GM18517 (cell line): ENCODE data around the gene PRAC1.

Source experiments
- ATAC-seq: cut with Tn5 transposase; IDR thresholded peaks from one replicate; pipeline ENCODE4 v1.9.1; 2021; ENCODE audit warnings: mild to moderate bottlenecking, moderate library complexity; ENCODE audit not compliant: unreplicated experiment

Gene PRAC1

DNA sequence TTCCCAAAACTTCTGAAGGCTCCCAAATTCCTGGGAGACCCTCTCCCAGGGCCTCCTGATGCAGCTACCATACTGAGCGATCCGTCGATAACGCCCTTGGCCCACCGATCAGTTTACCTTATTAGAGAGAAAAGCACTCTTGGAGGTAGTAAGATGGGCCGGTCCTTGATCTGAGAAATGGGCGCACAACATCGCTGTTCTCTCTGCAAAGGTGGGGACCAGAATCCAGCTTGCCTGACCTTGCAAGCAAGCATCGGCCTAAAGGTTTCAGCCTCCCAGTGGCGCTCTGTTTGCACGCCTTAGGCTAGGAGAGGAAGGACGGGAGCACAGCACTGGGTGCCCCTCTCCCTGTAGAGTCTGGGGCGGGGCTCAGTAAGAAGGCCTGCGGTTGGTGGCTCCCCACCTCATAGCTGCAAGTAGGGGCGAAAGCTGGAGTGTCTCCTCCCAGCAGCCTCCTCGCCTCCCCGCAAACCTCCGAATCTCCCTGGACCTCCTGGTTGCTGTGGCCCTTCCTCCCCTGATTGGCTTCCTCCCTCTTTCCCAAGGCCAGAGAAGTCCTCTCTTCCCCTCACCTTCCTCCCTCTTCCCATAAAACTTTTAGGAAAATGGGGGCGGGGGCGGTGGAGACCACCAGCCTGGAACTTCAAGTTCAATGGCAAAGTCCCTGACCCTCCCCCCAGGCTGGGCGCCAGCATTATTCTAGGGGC, at the start of gene PRAC1:
Gene PRAC1, minus strand, starts transcription at position 318 of the 707 bp plus-strand sequence. Its CDS starts 126 bp downstream, at position 192.
- ATAC-seq: no peak

DNA sequence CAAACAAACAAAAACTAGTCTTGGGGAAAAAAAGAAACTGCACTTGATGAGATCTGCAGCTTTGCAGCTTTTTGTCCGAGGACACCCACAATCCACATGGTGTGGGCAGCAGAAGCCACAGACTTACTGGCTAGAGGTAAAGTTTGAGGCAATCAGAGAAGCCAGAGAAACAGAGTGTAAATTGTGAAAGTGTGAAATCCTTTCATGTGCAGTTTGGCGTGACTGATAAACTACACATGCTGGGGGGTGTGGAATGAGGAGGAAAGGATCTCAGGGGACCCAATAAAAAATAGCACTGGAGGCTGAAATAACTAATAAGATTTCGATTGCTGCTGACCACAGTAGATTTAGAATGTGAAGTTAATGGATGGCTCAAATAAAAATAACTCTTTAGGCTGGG, 48.6 kb upstream of the PRAC1 start:
- ATAC-seq: no peak

DNA sequence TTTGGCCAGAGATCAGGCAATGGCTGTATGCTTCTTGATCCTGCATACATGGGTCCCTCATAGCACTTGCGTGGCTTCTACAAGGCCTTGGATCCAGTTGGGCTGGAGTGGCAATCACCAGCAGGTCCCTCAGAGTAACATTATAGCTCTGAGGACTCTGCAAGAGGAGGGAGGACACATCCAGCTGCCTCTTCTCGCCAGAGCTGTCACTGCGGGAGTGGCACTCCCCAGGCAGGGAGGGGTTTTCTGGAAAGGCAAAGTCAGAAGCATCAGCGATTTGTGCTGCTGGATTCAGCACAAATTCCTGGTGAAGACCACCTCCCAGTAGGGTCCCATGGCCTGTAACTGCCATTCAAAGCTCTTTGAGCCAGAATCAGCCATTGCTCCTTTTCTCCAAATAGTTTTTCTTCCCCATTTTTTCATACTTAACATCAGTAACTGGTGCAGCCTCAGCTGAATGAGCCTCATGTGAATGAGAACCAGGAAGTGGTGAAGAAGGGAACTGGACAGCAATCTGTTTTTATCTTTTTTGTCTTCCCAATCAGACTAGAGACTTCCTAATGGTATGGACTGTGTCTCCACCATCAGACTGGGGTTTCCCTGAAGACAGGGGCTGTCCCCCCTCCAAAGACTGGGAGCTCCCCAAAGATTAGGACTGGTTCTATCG, 46.8 kb upstream of the PRAC1 start:
- ATAC-seq: no peak

DNA sequence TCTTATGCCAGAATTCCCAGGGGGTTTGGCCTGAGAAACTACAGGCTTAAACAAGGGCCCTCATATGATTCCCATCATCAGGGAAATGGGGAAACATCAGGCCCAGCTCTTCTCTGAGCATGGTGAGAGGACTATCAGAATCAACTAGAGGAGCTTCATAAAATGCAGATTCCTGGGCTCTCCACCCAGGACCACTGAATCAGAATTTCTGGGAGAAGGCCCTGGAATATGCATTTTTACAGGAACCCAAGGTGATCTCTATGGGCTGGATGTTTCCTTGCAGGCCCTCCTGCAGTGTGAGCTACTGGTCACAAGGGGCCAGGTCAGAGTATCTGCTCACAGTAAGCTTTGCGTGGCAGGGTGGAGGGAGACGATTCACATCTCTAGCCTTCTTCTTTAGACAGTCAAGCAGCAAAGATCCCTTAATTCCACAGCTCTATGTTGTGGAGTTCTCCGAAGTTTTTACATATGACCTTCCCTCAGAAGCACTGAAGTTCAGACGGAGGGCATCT, 45.0 kb upstream of the PRAC1 start:
- ATAC-seq: no peak

DNA sequence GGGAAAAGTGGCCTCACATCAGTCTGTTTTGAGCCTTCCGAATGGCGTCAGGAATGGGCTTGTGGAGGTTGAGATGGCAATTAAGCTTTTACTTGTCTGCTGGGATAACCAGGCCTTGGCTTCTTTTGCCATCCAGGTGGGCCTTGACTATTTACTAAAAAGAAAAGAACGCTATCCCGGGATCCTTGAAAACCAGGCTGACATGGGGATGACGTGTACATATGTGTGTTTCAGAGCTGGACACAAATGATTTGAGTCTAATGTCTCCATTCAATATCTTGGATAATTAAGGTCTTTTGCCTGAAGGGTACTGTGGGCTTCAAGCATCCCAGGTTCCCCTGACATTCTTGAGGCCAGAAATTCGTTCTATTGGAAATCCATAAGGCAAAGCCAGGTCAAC, 38.8 kb upstream of the PRAC1 start:
- ATAC-seq: no peak

DNA sequence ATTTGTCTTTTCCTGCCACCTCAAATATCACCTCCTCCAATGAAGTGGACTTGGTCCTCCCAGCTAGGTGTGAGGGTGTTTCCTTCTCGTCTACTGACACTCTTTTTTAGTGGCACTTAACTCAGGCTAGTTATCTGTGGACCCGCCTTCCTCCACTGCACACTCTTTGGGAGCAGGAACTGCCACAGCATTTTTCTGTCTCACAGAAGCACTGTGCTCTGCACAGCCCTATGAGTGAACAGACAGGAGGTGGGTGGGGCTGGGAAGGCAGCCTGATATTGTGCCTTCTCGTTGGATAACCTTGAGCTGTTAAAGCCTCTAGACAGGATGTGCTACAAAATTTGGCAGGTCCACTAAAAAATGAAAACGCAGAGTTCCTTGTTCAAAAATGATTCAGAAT, 38.1 kb upstream of the PRAC1 start:
- no peak for ATAC-seq

DNA sequence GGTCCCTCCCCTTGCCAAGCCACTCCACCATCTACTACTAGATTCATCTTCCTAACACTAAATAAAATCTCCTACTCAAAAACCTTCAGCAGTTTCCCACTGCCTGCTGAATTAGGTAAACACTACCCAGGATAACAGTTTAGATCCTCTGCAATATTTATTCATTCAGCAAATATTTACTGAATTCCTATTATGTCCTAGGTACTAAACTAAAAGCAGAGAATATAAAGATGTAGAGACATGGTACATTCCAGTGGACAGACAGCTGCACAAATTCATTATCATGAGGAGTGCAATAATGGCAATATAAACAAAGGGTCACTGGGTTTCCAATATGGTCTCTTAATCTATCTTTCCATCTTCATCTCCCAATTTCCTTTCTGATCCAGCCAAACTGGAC, 37.0 kb upstream of the PRAC1 start:
- ATAC-seq: no peak

DNA sequence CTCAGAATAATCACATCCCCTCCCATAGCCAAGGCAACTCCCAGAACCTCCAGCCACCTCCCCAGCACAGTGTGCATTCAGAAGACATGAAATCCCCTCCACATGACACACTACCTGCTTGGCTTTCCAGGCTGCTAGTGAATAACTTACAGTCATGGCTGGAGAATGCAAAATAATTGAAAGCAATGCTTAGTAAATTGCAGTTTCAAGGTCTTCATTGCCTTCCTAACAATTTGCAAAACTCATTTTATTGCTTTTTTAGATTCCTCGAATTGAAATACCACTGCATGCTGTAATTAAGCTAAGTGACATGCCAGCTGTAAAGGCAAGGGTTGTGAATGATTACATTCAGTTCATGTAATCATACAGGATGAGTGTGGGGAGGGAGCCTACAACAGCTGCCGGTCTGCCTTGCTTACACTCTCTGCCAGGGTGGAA, 35.2 kb upstream of the PRAC1 start:
- no peak for ATAC-seq

DNA sequence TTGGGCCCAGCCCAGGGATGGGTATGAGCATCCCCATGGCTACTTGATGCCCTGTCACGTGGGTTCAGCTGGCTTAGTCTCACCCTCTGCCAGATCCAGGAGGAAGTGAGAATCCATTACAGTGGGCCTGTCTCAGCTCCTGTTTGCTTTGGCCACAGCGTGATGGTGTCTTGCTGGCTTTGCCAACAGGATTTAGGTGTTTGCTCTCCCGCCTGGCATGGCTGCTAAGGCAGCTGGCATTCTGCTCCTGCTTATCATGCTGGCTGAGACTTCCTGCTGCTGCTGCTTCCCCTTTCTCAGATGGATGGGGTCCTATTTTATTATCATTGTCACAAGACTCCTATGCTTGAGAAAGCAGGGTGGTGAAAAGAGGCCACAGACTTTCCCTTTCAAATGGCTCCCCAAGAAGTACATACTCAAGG, 34.5 kb upstream of the PRAC1 start:
- ATAC-seq: no peak

DNA sequence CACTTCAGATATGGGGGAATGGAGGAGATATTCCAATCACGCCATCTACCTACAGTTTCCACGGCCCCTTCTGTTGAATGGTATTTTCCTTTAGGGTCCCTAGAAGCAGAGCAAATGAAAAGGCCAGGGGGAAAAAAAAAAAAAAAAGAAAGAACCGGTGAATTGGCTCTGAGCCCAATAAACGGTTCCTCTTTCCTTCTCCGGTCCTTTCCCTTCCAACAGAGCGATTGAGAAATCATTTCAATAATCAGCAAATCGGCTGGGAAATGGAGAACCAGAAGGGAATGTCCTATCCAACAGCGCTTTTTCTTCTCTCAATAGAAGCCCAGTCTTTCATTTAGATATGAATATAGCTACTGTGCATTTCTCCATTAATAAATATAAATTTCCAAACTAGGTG, 33.0 kb upstream of the PRAC1 start:
- no peak for ATAC-seq

DNA sequence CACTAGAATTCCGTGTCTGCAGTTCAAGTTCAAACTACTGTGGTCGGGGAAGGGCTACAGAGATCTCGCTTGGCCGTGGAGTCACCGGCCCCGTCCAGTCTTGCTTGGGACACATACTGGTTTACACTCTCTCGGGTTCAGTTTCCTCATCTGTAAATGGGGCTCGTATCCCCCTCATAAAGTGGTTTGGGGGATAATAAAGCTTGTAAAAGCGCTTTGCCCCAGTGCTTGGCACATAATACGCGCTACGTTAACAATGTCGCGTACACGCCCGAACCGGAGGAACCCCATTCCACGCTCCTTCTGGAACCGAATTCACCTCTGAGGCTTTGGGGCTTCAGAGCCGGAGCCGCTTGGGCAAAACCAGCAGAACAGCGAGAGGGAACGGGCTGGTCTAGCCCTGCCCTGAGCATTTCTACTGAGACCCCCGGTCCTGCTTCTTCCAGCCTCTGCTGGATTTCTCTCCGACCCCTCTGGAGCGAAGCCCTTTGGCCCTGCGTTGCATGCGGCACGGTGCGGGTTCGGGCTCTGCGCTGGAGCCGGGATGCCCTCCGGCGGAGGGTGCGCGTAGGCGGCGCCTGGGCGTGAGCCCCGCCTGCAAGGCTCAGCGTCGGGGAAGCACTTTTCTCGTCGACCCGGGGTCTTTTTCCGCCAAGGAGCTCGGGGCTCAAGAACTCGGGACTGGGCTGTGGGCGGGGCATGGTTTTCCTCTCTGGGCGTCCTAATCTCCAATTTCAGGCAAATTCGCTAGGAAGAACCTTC, 32.4 kb upstream of the PRAC1 start:
- ATAC-seq: no peak

DNA sequence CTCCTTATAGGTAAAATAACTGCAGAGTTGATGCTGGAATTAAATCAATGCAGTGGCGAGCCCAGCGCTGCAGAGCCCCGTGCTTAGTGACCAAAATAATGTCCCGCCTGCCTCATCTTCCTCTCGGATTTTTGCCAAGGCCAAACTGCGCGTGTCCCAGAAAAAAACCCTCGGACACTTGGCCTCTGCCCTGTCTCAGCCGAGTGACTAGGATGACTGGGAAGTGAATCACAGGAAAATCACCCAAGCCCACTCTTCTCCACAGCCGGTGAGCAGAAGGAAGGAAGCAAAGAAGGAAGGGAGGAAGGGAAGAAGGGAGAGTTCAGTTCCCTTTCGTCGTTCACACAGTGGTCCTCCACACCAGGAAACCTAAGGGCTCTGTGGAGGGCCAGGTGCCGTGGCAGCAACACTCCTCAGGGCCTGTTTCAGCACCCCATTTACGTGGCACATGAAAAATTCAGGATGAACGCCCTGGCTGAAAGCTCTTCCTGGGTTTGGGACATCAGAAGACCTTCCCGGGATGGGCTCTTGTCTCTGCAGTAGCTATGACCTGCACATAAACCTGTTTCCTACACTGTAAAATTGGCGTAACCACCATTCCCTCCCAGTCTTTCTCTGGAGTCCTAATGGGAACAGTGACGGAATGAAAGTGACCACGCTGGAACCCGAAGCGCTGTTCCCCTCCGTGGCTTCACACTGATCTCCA, 31.6 kb upstream of the PRAC1 start:
- no peak for ATAC-seq

DNA sequence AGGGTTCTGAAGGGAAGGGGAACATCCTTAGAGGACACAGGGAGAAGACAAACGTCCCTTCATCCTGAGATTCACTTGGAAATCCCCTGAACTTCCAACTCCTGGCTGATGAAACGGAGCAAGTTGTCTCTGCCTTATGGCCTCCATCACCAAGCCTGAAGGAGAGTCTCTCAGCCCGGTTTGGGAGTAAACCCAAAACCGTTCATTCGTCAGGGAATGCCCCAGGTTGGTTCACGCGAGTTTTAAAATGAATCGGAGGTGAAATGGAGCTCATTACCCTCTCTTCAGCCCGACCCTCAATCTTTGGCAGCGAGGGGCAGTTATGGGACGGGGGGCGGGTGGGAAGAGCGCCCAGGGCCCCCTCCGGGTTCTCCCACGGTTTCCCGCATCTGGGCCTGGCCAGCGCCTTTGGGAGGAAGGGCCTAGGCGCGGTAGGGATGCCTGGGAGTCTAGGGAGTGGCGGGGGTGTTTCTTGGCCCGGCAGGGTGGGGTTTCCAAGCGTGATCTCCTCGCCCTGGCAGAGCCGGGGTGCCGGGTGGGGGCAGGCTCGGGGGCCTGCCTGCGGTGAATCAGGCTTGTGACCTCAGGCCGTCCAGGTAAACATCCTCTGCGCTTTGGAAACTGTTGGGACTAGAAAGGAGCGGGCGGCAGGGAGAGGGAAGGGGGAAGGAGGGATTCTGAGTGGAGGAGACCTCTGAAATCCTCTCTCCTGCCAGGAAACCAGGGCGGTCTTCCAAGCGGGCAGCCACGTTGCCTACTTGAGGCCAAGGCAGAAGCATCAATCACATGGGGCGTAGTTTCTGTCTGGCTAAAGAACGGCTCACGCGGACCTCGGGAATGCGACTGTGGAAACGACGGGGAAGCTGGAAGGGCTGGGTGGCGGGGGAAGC, 30.3 kb upstream of the PRAC1 start:
- no peak for ATAC-seq

DNA sequence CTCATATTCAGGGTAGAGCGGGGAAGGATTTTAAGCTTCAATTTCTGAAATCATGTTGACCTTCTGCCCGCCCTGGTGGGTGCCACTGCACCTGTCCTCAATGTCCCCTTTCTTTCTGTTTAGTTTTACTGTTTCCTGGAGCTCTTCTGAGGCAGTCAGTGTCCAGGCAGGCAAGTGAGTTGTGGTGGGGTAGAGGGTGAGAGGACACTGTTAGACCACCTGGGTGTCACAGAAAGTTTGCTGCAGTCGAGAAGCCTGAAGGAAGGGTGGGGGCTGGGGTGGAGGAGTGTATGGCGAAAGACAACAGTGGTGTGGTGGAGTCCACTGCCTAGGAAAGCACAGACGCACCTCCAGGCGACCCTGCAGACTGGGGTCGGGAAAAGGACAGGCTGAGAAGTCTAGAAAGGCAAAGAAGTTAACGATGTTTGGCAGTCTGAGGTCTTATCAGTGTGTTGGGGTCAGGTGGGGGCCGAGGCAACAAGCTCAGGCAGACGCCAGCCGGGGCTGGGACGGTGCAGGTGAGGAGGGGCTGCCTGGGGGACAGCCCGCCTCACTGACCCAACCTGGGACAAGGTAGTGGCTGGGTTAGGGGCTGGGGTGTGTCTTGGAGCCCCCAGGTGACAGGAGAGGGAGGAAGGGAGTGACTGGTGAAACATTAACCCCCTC, 29.5 kb upstream of the PRAC1 start:
- ATAC-seq: no peak

DNA sequence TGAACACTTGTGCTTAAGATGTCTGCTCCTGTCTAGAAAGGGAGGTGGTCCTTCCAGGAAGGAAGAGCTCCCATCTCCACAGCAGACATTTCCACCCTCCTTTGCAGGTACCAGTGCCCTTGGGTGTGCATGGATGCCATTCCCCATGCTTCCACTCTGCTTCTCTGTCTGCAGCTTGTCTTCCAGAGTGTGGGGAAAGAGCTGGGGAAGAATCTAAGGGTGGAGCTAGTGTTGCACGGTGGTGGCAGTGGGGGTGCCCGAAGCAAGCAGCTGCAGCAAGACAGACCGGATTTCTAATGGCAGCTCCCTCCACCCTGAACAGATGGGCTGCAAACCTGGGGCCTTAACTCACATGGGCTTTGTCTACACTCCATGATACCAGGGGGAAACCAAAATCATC, 28.9 kb upstream of the PRAC1 start:
- no peak for ATAC-seq

DNA sequence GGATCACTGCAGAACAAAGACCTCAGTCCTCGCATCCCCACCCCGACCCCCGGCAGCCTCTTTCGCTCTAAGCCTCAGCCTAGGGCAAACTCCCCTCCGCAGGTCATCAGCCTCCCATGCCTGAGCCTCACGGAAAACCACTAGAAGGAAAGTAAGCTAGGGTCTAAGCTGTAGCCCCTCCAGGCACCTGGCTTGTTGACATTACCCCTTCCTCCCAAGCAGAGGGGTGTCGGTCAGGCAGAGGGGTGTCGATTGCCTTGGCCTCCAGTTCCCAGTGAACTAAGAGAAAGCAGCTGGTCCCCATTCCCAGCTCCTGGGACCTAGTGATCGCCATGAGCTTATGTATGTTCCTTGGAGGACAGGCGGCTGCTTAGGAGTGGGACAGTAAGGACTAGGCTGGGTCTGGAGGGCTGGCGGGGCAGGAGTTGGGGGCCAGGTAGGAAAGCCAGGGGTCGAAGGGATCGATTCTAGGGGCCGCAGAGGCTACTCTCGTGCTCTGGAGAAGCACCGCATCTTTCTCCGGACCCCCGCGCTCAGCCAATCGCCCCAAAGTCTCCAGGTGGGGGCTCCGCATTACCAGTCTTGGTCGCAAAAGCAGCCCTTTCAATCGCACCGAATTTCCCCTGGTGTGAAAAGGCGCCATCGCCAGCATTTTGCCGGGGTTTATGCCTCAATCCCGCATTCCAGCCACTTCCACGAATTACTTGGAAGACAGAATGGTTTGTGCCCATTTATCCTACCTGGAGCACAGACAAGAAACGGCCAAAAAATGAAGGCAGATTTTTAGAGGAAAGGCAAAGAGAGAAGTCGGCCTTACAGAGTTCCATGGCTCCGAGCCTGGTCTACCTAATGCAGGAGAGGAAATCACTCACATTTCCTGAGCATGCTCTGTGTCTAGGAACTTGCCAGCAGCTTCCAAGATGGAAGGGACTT, 27.6 kb upstream of the PRAC1 start:
- ATAC-seq: no peak

DNA sequence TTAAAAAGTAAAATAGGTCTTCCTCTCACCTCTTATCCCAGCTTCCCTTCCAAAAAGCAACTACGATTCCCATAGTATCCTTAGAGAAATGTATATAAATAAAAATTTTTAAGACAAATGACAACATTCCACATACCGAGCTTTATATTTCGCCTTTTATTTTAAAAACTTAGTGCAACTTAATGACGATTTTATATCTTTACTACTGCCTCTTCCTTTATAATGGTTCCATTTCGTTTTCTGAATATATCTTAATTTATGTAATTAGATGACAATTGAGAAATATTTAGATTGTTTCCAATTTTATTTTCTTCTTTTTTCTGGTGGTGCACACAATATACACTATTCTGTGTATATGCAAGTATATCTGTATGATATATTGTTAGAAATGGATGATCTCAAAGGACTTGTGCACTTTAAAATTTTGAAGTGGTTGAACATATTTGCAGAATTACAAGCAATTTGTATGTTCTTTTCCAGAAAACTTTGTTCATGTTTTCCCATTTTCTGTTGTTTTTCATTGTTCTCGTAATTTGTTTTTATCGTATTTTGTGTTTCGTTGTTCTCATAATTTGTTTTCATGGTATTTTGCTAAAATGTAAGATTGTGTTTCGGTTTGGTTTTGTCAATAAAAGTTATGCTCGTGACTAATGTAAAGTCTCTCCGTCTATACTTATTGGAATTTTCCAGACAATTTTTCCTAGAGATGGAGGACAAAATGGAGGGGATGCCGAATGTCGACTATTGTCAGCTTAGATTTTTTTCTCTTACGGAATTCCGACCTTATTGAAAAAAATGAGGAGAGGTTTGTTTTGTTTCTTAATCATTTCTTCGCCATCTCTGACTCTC, 26.6 kb upstream of the PRAC1 start:
- no peak for ATAC-seq
